ENCODE measurements around the gene KLF16. TPM values are rescaled to one million over a fixed set of nuclear protein-coding genes. Genes with fewer than 3 reads are reported as not detected.
A peak's percentile ranks its signal among the peaks of the same experiment; 100 is the strongest.

KLF16 gene
- total and polyA plus RNA-seq, 9 of the 15 experiments (the other 6 are each of a cell fraction or from before 2014, with no cell fraction given) = 0.04 to 60.4 (median 6.8) TPM

DNA sequence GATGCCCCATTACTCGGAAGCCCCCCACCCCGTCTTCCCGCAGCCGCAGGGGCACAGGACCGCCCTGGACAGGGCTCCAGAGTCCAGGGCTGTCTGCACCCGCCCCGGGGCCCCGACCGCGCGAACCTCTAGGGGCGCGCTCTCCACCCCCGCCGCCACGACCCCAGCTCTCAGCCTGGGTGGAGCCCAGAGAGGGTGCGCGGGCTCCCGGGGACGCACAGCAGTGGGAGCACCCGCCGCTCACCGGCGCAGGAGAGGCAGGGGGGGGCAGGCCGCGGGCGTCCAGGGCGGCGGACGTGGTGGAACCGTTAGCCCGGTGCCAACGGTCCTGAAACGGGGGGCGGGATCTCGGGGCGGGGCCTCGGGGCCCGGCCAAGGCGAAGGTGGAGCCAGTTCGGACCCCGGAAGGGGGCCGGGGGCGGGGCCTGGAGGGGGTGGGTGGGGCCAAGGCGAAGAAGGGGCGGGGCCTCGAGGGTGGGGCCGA is 51.4 kb downstream of the KLF16 start, which contains the start of gene ATP8B3 (continued):
- TF ChIP-seq TEAD1 (CRISPR knock-in tag; IDR thresholded peaks at IDR 0.05) (peak in 1 of 2 experiments; percentile 36; a peak in 1 of 4 replicates), KAT7 (CRISPR knock-in tag; IDR thresholded peaks at IDR 0.05; ENCODE audit: borderline replicate concordance) (0 out of 2 replicates have a peak, but pooled peaks have one; percentile 49), NFIX (CRISPR knock-in tag; IDR thresholded peaks at IDR 0.05; ENCODE audit: low read depth) (no peak), MTA2 (IDR thresholded peaks at IDR 0.05; ENCODE audit: low read depth) (no peak), SIN3A (IDR thresholded peaks at IDR 0.05; ENCODE audit: borderline replicate concordance in 2 of 2, control insufficient read depth in 1 of 2, low read depth in 2 of 2, low read length in 2 of 2) (no peak), ZNF778 (CRISPR knock-in tag; IDR thresholded peaks at IDR 0.05) (no peak), ATF1 (CRISPR knock-in tag; IDR thresholded peaks at IDR 0.05) (no peak), ATF1 (tag; IDR thresholded peaks at IDR 0.05) (no peak), BHLHE40 (IDR thresholded peaks at IDR 0.05; ENCODE audit: low read length) (no peak), PTBP1 (IDR thresholded peaks at IDR 0.05; ENCODE audit: low read depth, low read length) (peak; percentile 59; the same call in 1 of the 2 replicates), CBX1 (IDR thresholded peaks at IDR 0.05; ENCODE audit: low read depth) (peak; percentile 96), XRCC3 (IDR thresholded peaks at IDR 0.05) (no peak), RBM15 (IDR thresholded peaks at IDR 0.05; ENCODE audit: insufficient read depth, low read length) (no peak), MEF2A (IDR thresholded peaks at IDR 0.05; ENCODE audit: control insufficient read depth, low read depth, low read length) (no peak), ILK (tag; IDR thresholded peaks at IDR 0.05; ENCODE audit: borderline replicate concordance, low read depth) (no peak), PHTF2 (CRISPR knock-in tag; IDR thresholded peaks at IDR 0.05) (no peak), PCBP2 (IDR thresholded peaks at IDR 0.05; ENCODE audit: low read depth, low read length, poor library complexity, severe bottlenecking) (no peak), MTA1 (IDR thresholded peaks at IDR 0.05; ENCODE audit: borderline replicate concordance) (no peak), HDAC3 (IDR thresholded peaks at IDR 0.05; ENCODE audit: borderline replicate concordance, partially characterized antibody) (no peak), HNRNPH1 (optimal IDR thresholded peaks at IDR 0.05; ENCODE audit: low read depth, low read length) (no peak)
- TF ChIP-seq, protein P1, sequence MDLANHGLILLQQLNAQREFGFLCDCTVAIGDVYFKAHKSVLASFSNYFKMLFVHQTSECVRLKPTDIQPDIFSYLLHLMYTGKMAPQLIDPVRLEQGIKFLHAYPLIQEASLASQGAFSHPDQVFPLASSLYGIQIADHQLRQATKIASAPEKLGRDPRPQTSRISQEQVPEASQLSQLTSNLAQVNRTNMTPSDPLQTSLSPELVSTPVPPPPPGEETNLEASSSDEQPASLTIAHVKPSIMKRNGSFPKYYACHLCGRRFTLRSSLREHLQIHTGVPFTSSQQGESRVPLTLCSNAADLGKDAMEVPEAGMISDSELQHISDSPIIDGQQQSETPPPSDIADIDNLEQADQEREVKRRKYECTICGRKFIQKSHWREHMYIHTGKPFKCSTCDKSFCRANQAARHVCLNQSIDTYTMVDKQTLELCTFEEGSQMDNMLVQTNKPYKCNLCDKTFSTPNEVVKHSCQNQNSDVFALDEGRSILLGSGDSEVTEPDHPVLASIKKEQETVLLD (IDR thresholded peaks at IDR 0.05) = no peak
- TF ChIP-seq, protein P2, sequence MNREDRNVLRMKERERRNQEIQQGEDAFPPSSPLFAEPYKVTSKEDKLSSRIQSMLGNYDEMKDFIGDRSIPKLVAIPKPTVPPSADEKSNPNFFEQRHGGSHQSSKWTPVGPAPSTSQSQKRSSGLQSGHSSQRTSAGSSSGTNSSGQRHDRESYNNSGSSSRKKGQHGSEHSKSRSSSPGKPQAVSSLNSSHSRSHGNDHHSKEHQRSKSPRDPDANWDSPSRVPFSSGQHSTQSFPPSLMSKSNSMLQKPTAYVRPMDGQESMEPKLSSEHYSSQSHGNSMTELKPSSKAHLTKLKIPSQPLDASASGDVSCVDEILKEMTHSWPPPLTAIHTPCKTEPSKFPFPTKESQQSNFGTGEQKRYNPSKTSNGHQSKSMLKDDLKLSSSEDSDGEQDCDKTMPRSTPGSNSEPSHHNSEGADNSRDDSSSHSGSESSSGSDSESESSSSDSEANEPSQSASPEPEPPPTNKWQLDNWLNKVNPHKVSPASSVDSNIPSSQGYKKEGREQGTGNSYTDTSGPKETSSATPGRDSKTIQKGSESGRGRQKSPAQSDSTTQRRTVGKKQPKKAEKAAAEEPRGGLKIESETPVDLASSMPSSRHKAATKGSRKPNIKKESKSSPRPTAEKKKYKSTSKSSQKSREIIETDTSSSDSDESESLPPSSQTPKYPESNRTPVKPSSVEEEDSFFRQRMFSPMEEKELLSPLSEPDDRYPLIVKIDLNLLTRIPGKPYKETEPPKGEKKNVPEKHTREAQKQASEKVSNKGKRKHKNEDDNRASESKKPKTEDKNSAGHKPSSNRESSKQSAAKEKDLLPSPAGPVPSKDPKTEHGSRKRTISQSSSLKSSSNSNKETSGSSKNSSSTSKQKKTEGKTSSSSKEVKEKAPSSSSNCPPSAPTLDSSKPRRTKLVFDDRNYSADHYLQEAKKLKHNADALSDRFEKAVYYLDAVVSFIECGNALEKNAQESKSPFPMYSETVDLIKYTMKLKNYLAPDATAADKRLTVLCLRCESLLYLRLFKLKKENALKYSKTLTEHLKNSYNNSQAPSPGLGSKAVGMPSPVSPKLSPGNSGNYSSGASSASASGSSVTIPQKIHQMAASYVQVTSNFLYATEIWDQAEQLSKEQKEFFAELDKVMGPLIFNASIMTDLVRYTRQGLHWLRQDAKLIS (CRISPR knock-in tag; IDR thresholded peaks at IDR 0.05) = no peak
- TF ChIP-seq, protein P3, sequence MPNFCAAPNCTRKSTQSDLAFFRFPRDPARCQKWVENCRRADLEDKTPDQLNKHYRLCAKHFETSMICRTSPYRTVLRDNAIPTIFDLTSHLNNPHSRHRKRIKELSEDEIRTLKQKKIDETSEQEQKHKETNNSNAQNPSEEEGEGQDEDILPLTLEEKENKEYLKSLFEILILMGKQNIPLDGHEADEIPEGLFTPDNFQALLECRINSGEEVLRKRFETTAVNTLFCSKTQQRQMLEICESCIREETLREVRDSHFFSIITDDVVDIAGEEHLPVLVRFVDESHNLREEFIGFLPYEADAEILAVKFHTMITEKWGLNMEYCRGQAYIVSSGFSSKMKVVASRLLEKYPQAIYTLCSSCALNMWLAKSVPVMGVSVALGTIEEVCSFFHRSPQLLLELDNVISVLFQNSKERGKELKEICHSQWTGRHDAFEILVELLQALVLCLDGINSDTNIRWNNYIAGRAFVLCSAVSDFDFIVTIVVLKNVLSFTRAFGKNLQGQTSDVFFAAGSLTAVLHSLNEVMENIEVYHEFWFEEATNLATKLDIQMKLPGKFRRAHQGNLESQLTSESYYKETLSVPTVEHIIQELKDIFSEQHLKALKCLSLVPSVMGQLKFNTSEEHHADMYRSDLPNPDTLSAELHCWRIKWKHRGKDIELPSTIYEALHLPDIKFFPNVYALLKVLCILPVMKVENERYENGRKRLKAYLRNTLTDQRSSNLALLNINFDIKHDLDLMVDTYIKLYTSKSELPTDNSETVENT (CRISPR knock-in tag; IDR thresholded peaks at IDR 0.05) = no peak
